Mucosa of descending colon (tissue), 3 donors: Measurements from ENCODE around the gene WAS. TPM values are rescaled to one million over a fixed set of nuclear protein-coding genes. Genes with fewer than 3 reads are reported as not detected.
A peak's percentile ranks its signal among the peaks of the same experiment; 100 is the strongest.

ENCODE experiments used
- ATAC-seq: fragments of 200-7000 bp; cut with Tn5 transposase; one replicate; pipeline ENCODE4 v1.9.1; 2020; ENCODE audit warnings: mild to moderate bottlenecking, moderate library complexity
- DNase-seq, 3 donors: peaks; one replicate each; pipeline ENCODE4 v3.0.0-alpha.2; 2020
- H3K36me3 ChIP-seq: fragments of 200-600 bp; one replicate; pipeline ENCODE4 v1.8.0; 2021; ENCODE audit warnings: low read depth, mild to moderate bottlenecking
- H3K4me1 ChIP-seq: fragments of 200-600 bp; one replicate; pipeline ENCODE4 v1.8.0; 2021; ENCODE audit warnings: low read depth, mild to moderate bottlenecking
- H3K4me3 ChIP-seq: fragments of 200-600 bp; one replicate; pipeline ENCODE4 v1.8.0; 2021; ENCODE audit warnings: mild to moderate bottlenecking
- H3K9me3 ChIP-seq: fragments of 200-600 bp; one replicate; pipeline ENCODE4 v1.8.0; 2021; ENCODE audit warnings: mild to moderate bottlenecking
- intact Hi-C, 2 donors: fragments of 100-400 bp; cut with DNase I in 1 of 2; cut with micrococcal nuclease in 1 of 2; formaldehyde crosslinking; loops; one replicate each; pipeline versions ENCODE4 v1.11.0 to v1.11.1; 2022; cut with DNase I, micrococcal nuclease
- long read RNA-seq, 2 donors: library from polyadenylated mRNA; unstranded; transcript quantifications; one replicate each; pipeline ENCODE4 v2.0.0, GENCODE V29; 2019 to 2021
- total RNA-seq, 3 donors: library from RNA; stranded (reverse); fragmentation: NEBNext Ultra II Directional in 2 of 3; extraction: Animal tissue kit (Norgen Biotek cat#: 25700) in 2 of 3; gene quantifications; one replicate each; pipeline versions ENCODE4 v1.2.1 to v1.2.4, GENCODE V29; 2021 to 2023
- TF ChIP-seq, protein P1 (sequence below): fragments of 200-600 bp; IDR thresholded peaks from one replicate; pipeline ENCODE4 v1.8.0; 2022; ENCODE audit warnings: antibody characterized with exemption, mild to moderate bottlenecking
- donor health status: DM: no; HTN: no; CAD: no; lungs with moderate emphysema.
- donor health status: DM: no; HTN: no; CAD: no.
- donor health status: DM: no; HTN: yes; CAD: no.

Gene WAS
- 1 to 10 TPM; 4.4 to 8.6 (median 5.3) TPM for total RNA-seq
- long read RNA-seq, donor 1, partial matches to known transcripts, result 0 of 1 reads
- long read RNA-seq, donor 1, other reads (novel, unspliced or antisense), result 1 of 1 reads
- long read RNA-seq, donor 2, partial matches to known transcripts, result 1 of 1 reads
- long read RNA-seq, donor 2, other reads (novel, unspliced or antisense), result 0 of 1 reads

- H3K4me1 ChIP-seq, result no peaks in the 10 kb centered on the region
- H3K36me3 ChIP-seq, result no peaks in the 10 kb centered on the region
- peak; percentile 74 for ATAC-seq
- intact Hi-C loops, result no loop called here
- TF ChIP-seq, protein P1, sequence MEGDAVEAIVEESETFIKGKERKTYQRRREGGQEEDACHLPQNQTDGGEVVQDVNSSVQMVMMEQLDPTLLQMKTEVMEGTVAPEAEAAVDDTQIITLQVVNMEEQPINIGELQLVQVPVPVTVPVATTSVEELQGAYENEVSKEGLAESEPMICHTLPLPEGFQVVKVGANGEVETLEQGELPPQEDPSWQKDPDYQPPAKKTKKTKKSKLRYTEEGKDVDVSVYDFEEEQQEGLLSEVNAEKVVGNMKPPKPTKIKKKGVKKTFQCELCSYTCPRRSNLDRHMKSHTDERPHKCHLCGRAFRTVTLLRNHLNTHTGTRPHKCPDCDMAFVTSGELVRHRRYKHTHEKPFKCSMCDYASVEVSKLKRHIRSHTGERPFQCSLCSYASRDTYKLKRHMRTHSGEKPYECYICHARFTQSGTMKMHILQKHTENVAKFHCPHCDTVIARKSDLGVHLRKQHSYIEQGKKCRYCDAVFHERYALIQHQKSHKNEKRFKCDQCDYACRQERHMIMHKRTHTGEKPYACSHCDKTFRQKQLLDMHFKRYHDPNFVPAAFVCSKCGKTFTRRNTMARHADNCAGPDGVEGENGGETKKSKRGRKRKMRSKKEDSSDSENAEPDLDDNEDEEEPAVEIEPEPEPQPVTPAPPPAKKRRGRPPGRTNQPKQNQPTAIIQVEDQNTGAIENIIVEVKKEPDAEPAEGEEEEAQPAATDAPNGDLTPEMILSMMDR, result no peak
- H3K9me3 ChIP-seq, result no peaks in the 10 kb centered on the region
- peak in 1 of 3 donors; percentile 12 for DNase-seq
- no peak within 1 kb of the TSS for H3K4me3 ChIP-seq
Measured at GRCh38 chrX:48683411-48683982, at the start of gene WAS. Gene WAS (plus strand): TSS chrX:48683799. CDS start chrX:48683854, 55 bp downstream.

- TF ChIP-seq, protein P1, result no peak
- Histone ChIP-seq H3K36me3 (no peaks in the 10 kb centered on the region), H3K9me3 (no peaks in the 10 kb centered on the region), H3K4me1 (no peaks in the 10 kb centered on the region), H3K4me3 (no peak overlapping the region)
- intact Hi-C loops, result no loop called here
- ATAC-seq, result no peak
- no peak for DNase-seq
Measured at GRCh38 chrX:48636301-48636700, 47.3 kb upstream of the WAS start.

- H3K9me3 ChIP-seq, result no peaks in the 10 kb centered on the region
- TF ChIP-seq, protein P1, result no peak
Measured at GRCh38 chrX:48636776-48637175, 46.8 kb upstream of the WAS start.

GRCh38 chrX:48645669-48646068 lies 37.9 kb upstream of the WAS start:
- intact Hi-C loops, result no loop called here
- Histone ChIP-seq H3K9me3 (no peaks in the 10 kb centered on the region), H3K4me3 (no peak overlapping the region), H3K36me3 (no peaks in the 10 kb centered on the region), H3K4me1 (no peaks in the 10 kb centered on the region)
- TF ChIP-seq, protein P1, result no peak
- DNase-seq, result no peak
- ATAC-seq, result no peak

More at GRCh38 chrX:48636776-48637175, 46.8 kb upstream of the WAS start:
- no peak for DNase-seq
- Histone ChIP-seq H3K4me3 (no peak overlapping the region), H3K36me3 (no peaks in the 10 kb centered on the region), H3K4me1 (no peaks in the 10 kb centered on the region)
- intact Hi-C loops, result no loop called here
- ATAC-seq, result no peak

DNA sequence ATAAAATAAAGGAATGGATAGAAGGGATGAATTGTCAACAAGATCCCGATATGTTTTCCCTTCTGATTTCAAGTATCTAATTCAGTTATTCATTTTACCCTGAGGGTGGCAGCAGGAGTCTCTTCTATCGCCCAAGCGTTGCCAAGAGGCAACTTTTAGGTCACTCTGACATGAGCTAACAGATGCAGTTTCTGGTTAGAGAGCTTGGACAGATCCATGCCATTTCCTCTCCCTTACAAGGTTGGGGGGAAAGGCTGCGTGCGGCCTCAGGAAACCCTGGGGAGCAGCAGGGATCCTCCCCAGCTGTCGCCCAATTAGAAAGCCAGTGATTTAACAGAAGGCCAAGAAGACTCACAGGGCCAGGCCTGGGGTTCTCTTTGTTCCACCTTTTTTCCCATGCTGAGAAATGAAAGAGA lies 35.3 kb upstream of the WAS start:
- no peak overlapping the region for H3K4me3 ChIP-seq
- no peaks in the 10 kb centered on the region for H3K36me3 ChIP-seq
- TF ChIP-seq, protein P1, result no peak
- H3K9me3 ChIP-seq, result no peaks in the 10 kb centered on the region
- ATAC-seq (peak; percentile 69), DNase-seq (peak in 1 of 3 donors; percentile 26)
- H3K4me1 ChIP-seq, result no peaks in the 10 kb centered on the region
- intact Hi-C loops, result no loop called here
